GM19239 (cell line): ENCODE data around the gene MMP14.
"Not testable (repeated sequence)": the region's sequence is repeated elsewhere in the genome, so short reads cannot be mapped to it uniquely, and the experiment has no call there.

Experiments used
- DNase-seq: peaks from one replicate; pipeline ENCODE4 v3.0.0; 2011; ENCODE audit warnings: low spot score; ENCODE audit not compliant: insufficient read length
- FAIRE-seq: peaks from 2 replicates; lab custom pipeline; 2011; peaks lifted over from hg19 to GRCh38; lab: Jason Lieb, UNC

Gene MMP14

DNA sequence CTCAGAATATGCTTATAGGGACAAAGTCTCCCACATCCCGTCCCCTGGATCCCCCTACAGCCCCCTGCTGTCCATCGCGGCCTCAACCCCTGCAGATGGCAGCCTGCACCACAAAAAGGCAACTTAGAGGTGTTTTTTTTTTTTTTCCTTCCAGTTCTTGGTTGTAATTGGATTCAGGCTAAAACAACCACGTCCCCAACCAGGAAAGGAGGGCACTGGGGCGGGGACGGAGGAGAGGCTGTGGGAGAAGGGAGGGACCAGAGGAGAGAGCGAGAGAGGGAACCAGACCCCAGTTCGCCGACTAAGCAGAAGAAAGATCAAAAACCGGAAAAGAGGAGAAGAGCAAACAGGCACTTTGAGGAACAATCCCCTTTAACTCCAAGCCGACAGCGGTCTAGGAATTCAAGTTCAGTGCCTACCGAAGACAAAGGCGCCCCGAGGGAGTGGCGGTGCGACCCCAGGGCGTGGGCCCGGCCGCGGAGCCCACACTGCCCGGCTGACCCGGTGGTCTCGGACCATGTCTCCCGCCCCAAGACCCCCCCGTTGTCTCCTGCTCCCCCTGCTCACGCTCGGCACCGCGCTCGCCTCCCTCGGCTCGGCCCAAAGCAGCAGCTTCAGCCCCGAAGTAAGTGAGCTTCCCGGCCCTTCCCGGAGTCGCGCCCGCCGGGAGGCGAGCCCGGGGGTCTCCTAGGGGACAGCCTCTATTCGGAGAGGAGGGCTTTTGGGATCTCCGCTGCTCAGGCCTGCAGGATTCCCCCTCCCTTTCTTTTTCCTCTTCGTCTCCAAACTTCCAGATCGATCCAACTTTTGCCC is at the start of gene MMP14:
TSS of gene MMP14 (plus strand) at position 285 of the 813 bp plus-strand sequence. CDS start at position 518, 233 bp downstream.
- FAIRE-seq (no peak), DNase-seq (peak; percentile 10)

DNA sequence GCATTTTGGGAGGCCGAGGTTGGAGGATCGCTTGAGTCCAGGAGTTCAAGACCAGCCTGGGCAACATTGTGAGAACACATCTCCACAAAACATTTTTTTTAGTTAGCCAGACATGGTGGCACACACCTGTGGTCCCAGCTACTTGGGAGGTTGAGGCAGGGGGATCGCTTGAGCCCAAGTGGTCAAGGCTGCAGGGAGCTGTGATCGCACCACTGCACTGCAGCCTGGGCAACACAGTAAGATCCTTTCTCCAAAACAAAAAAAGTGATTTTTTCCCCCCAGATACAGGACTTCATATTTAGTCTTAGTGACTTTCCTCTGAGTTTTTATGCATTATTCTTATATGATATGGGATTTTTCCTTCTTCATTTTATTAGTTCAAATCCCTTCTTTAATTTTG is 49.7 kb upstream of the MMP14 start:
- no peak for FAIRE-seq
- no peak for DNase-seq

DNA sequence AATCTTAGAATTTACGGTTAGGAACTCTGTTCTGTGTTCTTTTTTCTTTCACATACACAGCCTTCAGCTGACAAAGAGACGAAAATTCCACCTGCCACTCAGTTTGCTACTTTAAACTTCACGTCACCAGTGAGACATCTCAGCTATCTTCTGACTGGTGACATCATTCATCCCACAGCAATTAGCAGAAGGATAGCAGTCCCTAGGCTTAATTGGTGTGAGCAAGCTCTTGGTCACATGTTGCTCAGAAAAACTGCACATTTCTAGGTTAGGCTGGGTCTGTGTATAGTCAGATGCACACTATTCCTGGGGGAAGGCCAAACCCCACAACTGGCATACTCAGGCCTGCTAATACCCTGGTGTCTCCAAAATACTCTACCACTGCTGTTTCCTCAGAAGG is 45.1 kb upstream of the MMP14 start:
- FAIRE-seq (peak; percentile 28), DNase-seq (no peak)

DNA sequence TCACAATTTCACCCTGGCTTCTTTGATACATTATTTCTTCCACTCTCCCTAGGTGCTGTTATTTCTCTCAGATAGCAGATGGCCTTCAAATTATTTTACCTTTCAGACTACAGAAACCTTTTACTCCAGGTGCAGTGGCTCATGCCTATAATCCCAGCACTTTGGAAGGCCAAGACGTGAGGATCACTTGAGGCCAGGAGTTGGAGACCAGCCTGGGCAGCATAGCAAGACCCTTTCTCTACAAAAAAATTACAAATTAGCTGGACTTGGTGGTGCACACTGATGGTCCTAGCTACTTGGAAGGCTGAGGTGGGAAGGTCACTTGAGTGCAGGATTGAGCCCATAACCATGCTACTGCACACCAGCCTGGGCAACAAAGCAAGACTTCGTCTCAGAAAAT is 44.2 kb upstream of the MMP14 start:
- FAIRE-seq = no peak
- no peak for DNase-seq

DNA sequence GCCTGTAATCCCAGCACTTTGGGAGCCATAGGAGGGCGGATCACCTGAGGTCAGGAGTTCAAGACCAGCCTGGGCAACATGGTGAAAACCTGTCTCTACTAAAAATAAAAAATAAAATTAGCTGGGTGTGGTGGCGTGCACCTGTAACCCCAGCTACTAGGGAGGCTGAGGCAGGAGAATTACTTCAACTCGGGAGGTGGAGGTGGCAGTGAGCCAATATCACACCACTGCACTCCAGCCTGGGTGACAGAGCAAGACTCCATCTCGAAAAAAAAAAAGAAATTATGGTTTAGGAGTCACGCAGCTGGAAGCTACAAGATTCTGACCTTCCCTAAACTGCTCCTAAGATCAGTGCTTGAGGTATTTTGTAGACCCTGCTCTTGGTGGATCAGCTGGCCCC is 42.8 kb upstream of the MMP14 start:
- not testable (repeated sequence) for FAIRE-seq, DNase-seq

DNA sequence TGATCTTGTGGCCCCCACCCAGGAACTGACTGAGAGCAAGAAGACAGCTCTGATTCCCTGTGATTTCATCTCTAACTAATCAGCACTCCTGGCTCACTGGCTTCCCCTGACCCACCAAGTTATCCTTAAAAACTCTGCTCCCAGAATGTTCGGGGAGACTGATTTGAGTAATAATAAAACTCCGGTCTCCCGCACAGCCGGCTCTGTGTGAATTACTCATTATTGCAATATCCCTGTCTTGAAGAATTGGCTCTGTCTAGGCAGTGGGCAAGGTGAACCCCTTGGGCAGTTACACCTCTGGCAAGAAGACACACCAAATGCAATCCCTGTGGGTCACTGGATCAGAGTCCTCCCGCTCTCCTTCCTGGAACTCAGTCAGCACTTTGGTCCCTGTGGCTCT is 42.4 kb upstream of the MMP14 start:
- FAIRE-seq = no peak
- DNase-seq = no peak

DNA sequence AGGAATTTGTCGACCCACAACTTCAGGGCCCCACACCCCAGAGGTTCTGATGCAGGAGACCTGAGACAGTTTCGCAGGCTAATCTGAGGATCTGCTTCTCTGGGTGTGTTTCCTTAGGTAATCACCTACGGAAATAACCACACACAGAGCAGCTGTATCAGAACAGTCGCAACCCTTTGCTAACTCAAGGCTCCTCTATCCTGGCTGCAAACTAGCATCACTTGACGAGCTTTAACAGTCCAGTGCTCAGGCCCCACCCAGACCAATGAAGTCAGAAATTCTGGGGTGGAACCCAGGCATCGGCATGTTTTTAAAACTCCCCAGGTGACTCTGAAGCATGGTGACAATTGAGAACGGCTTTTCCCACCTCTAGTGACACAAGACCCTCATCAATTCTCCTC is 41.8 kb upstream of the MMP14 start:
- FAIRE-seq (peak; percentile 95), DNase-seq (peak; percentile 38)

DNA sequence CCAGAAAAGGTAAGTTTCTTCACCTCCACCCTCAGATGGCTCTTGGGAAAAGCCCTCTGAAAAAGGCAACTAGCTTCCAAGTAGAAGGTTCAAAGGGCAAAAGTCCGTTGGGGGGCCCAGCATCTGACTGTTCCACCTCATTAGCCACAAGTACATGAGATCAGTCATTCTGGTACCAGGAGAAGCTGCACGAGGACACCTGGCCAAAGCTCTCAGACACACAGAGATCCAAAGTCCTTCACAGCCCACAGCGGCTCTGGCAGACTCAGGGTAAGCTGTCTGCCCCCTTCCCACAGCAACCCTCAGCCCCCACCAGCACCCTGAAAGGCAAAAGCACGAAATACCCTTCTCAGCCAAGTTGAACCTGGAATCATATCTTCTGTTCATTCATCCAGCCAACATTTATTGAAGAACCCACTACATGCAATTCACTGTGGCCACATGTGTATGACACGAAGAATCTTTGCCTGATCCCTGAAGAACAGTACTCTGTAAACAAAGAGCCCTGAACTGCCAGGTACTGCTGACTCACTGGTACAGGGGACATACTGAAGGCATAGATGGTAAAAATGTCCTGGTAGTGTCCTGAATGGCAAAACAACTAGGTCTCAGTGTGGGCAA is 40.2 kb upstream of the MMP14 start:
- FAIRE-seq (peak; percentile 94), DNase-seq (peak; percentile 35)

DNA sequence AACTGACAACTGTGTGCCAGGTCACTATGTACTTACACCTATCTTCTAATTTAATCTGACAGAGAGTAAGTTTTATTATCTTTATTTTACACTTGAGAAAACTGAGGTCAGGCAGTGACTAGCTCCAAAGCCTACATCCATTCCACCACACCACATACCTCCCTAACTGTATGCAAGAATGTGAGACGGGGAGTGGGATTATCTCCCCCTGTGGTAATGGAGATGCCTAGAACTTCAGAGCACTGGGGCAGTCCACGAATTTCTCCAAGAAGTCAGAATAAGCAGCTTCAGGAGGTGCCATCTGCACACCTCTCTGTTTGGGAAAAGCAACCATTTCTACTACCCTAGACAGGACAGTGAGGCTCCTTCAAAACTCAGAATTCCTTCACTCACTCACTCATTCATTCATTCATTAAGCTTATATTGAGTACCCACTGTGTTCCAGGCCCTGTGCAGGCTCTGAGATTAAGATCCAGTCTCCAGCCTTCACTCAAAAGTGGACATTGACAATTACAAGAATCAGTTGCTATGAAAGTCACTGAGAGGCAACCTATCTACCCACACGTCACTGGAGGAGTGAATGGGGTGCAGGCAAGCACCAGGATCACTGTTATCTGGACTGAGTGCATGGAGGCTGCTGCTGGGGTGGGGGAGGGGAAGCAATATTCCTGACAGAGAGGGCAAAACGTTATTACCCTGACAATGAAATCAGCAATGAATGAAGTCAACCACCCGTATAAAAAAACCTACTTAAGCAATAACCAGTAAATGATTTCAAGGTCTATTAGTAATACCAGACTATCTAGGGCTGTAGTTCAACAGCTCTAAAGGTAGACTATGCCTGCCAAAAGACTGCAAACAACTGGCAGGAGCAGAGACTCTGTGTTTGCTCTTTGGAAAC is 39.1 kb upstream of the MMP14 start:
- FAIRE-seq (peak; percentile 57), DNase-seq (no peak)

DNA sequence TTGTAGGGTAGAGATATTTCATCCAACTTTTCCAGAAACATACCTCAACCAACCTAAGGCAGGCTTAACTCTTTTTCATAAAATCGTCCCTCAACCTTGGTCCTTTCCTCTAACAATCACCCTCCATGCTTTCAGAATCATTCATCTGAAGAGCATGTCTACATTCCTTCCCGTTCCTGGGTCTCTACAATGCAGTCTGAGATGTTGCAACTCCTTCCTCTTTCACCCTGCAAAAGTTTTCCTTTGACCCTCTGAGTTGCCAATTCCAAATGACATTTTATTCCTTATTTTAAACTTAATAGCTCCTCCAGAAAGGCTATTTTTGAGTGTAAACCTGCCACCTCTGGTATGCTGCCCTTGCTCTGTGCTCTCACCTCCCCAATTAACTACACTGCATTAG is 37.9 kb upstream of the MMP14 start:
- peak; percentile 67 for FAIRE-seq
- no peak for DNase-seq

DNA sequence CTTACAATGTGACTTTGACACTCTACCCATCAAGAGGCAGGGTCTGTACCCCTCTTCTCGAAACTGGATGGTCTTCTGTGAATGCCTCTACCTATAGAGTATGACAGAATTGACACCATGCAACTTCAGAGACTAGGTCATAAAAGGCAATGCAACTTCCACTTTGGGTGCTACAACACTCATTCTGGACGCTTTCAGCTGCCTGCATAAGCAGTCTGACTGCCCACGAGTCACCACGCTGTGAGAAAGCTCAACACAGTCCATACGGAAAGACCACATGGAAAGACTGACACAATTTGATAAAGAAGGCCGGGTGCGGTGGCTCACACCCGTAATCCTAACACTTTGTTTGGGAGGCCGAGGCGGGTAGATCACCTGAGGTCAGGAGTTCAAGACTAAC is 36.0 kb upstream of the MMP14 start:
- FAIRE-seq = no peak

DNA sequence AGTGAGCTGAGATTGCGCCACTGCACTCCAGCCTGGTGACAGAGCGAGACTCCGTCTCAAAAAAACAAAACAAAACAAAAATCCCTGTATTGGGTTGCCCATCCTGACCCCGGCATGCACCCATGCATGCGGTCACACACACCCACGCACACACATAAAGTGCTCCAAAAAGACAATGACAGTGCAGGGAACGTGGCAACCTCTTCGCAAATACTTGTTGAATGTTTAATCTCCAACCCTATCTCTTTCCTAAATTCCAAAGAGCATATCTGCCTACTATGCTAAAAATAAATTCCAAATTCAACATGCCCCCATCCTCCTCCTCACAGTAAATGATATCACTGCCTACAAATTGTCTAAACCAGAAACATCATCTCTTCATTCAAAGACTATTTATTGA is 34.7 kb upstream of the MMP14 start:
- FAIRE-seq = no peak
- DNase-seq = no peak

More for the DNA sequence above, 36.0 kb upstream of the MMP14 start:
- DNase-seq = no peak

DNA sequence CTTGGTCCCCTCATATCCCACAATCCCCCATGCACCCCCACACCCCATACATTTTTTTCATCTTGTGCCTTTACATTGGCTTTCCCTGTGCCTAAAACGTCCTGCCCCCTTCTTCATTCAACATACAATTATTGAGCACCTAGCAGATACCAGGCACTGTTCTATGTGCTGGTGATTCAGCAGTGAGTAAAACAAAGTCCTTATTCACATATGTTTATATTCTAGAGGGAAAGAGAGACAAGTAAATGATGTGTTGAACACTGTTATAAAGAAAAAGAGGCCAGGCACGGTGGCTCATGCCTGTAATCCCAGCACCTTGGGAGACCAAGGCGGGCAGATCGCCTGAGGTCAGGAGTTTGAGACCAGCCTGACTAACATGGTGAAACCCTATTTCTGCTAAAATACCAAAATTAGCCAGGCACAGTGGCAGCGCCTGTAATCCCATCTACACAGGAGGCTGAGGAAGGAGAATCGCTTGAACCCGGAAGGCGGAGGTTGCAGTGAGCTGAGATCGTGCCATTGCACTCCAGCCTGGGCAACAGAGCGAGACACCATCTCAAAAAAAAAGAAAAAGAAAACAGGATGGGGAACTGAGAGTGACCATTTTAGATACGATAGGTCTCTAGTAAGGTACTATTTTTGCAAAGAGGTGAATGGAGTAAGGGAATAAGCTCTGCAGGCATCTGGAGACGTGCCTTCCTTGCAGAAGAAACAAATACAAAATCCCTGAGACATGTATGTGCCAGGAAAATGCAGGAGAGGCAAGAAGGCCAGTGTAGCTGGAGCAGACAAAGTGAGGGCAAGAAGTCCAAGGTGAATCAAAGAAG is 33.3 kb upstream of the MMP14 start:
- FAIRE-seq (peak; percentile 23), DNase-seq (no peak)

DNA sequence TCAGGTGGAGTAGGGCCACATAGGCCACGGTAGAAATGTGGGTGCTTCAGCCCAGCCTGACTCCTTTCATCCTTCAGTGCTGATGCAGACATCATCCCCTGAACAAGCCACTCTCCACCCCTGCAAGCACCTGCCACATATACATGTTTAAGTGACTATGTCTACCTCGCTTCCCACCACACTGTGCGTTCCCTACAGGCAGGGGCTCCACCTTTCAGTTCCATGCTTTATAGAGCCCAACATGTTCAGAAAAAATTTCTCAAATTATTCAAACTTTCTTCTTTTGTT is 32.8 kb upstream of the MMP14 start:
- DNase-seq (no peak), FAIRE-seq (peak; percentile 95)

DNA sequence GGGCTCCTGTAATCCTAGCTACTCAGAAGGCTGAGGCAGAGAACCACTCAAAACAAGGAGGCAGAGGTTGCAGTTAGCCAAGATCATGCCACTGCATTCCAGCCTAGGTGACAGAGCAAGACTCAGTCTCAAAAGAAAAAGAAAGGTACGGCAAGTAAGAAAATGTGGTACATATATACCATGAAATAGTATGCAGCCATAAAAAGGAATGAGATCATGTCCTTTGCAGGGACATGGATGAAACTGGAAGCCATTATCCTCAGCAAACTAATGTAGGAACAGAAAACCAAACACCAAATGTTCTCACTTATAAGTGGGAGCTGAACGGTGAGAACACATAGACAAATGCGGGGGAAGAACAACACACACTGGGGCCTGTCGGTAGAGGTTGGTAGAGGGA is 31.1 kb upstream of the MMP14 start:
- DNase-seq = not testable (repeated sequence)
- FAIRE-seq = peak; percentile 58

DNA sequence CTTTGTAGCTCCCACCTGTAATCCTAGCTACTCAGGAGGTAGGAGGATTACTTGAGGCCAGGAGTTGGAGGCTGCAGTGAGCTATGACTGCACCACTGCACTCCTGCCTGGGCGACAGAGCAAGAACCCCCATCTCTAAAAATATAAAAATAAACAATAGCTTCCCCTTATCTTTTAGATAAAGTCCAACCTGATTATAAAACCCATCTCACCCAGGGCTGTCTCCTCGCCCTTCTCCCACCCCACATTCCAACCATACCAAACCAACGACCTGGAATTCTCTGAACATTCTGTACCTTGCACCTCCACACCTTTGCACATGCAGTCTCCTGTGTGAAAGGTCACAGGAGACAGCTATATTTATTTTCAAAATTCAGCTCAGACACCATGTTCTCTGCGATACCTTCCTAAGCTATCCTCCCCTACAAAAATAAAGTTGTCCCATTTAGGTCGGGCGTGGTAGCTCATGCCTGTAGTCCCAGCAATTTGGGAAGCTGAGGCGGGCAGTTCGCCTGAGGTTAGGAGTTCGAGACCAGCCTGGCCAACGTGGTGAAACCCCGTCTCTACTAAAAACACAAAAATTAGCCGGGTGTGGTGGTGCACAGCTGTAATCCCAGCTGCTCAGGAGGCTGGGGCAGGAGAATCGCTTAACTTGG is 28.8 kb upstream of the MMP14 start:
- FAIRE-seq (no peak), DNase-seq (no peak)

DNA sequence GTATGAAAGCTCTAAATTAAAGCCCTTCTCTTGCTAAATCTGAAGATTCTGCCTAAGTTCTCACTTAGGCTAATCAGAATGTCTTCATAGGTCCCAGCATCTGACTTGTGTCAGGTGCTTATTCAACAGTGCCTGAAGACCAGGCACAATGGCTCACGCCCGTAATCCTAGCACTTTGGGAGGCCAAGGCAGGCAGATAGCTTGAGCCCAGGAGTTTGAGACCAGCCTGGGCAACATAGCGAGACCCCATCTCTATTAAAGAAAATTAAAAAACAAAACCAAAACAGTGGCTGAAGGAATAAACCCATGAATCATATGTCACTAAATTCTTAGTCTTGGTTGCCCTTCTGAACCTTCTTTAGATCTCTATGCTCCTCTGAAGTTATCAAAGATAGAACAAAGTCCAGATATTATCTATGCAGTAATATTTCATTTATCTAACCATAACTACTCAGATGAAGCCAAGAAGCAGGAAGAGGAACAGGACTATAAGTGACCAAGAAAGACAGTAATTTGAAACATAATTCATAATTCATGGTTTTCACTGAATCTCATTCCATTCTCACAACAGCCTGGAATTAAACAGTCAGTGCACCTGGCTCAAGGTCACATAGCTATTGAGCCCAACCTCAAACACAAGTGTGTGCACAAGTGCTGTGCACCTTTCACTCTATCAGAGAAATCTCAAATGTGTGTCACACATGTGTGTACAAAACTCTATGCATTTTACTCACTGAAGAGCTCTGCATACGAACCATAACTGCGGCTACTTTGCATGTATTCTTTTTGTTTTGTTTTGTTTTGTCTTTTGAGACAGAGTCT is 27.8 kb upstream of the MMP14 start:
- FAIRE-seq = no peak
- no peak for DNase-seq

DNA sequence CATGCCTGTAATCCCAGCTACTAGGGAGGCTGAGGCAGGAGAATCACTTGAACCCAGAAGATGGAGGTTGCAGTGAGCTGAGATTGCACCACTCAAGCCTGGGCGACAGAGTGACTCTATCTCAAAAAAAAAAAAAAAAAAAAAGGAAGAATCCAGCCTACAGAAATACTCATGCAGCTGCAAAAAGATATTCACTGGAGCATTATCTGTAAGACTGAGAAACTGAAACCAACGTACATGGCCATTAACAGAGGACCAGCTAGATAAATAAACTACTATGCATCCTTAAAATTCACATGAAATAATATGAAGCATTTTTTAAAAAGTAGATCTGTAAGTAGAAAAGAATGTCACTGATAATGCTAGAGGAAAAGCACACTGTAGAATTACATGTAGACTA is 24.7 kb upstream of the MMP14 start:
- FAIRE-seq = peak; percentile 40

DNA sequence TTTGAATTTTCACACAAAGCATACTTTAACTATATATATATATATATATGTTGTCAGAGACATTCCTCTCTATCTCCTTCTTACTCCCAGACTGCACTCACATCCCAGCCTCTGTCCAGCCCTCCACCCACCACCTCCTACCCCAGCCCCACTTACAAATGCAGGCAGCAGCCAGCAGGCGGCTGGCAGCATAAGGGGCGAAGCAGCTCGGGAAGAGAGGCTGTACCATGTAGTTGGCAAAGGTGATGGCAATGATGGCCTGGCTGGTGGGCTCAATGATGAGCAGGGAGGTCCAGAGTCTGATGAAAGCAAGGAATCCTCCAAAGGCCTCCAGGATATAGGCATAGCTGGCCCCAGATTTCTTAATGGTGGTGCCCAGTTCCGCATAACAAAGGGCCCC is 23.6 kb upstream of the MMP14 start:
- FAIRE-seq (no peak), DNase-seq (no peak)

More for the DNA sequence above, 24.7 kb upstream of the MMP14 start:
- no peak for DNase-seq
